HepG2 (cell line): ENCODE data around the gene PCDHGA2. TPM values are rescaled to one million over a fixed set of nuclear protein-coding genes. Genes with fewer than 3 reads are reported as not detected.
A peak's percentile ranks its signal among the peaks of the same experiment; 100 is the strongest.

Source experiments
- CHD4 ChIP-seq: fragments of 200-600 bp; sonication (generic); IDR thresholded peaks from 2 replicates; pipeline ENCODE4 v1.7.0; 2017; ENCODE audit warnings: mild to moderate bottlenecking, low read length, borderline replicate concordance
- EHMT2 ChIP-seq: fragments of 200-600 bp; sonication (generic); IDR thresholded peaks from 2 replicates; pipeline ENCODE4 v1.7.0; 2017; ENCODE audit warnings: antibody characterized with exemption, low read depth, low read length, borderline replicate concordance
- FOXP1 ChIP-seq, 2 experiments: fragments of 450-650 bp in 1 of 2; IDR thresholded peaks; 2 replicates each; pipeline ENCODE4 v1.6.1; 2017 to 2018; ENCODE audit warnings: antibody characterized with exemption in 1 of 2
- GFI1 ChIP-seq: sonication (generic); formaldehyde crosslinking; IDR thresholded peaks from 2 replicates; pipeline ENCODE4 v1.5.0; 2020; ENCODE audit warnings: missing genetic modification reagents, mild to moderate bottlenecking, borderline replicate concordance
- JUNB ChIP-seq: sonication (generic); formaldehyde crosslinking; IDR thresholded peaks from 2 replicates; pipeline ENCODE4 v1.8.0; 2022; ENCODE audit warnings: missing genetic modification reagents, mild to moderate bottlenecking, borderline replicate concordance
- KDM5B ChIP-seq: sonication (generic); formaldehyde crosslinking; IDR thresholded peaks from 2 replicates; pipeline ENCODE4 v1.4.0; 2020; ENCODE audit warnings: missing genetic modification reagents, mild to moderate bottlenecking, borderline replicate concordance
- KLF6 ChIP-seq: IDR thresholded peaks from 2 replicates; pipeline ENCODE4 v1.8.0; 2016; ENCODE audit warnings: missing biosample characterization, missing genetic modification reagents
- LCORL ChIP-seq, 2 experiments: fragments of 450-650 bp in 1 of 2; sonication (generic) in 1 of 2; formaldehyde crosslinking in 1 of 2; IDR thresholded peaks; 2 replicates each; pipeline versions ENCODE4 v1.5.0 to v1.6.1; 2017 to 2020; ENCODE audit warnings: antibody characterized with exemption in 1 of 2, missing genetic modification reagents in 1 of 2
- MAFK ChIP-seq, 2 experiments: IDR thresholded peaks in 1 of 2; conservative IDR thresholded peaks in 1 of 2; 2 replicates each; pipeline ENCODE4 v1.6.1; 2011; ENCODE audit warnings: improper control_type of control experiment in 2 of 2, low read length in 2 of 2
- MEIS2 ChIP-seq: sonication (generic); formaldehyde crosslinking; IDR thresholded peaks from 2 replicates; pipeline ENCODE4 v1.9.0; 2021; ENCODE audit warnings: mild to moderate bottlenecking, missing genetic modification reagents
- PBX2 ChIP-seq: IDR thresholded peaks from 2 replicates; pipeline ENCODE4 v1.6.1; 2016; ENCODE audit warnings: control low read depth
- RCOR2 ChIP-seq: IDR thresholded peaks from 2 replicates; pipeline ENCODE4 v1.6.1; 2016; ENCODE audit warnings: missing biosample characterization, missing genetic modification reagents
- REXO4 ChIP-seq: sonication (generic); formaldehyde crosslinking; IDR thresholded peaks from 2 replicates; pipeline ENCODE4 v1.8.0; 2022; ENCODE audit warnings: missing genetic modification reagents, mild to moderate bottlenecking, borderline replicate concordance
- RFX1 ChIP-seq: fragments of 450-650 bp; IDR thresholded peaks from 2 replicates; pipeline ENCODE4 v1.6.1; 2017
- RXRB ChIP-seq: IDR thresholded peaks from 2 replicates; pipeline ENCODE4 v1.6.1; 2016; ENCODE audit warnings: borderline replicate concordance, missing genetic modification reagents, missing compliant biosample characterization
- SRSF1 ChIP-seq: fragments of 200-400 bp; formaldehyde crosslinking; optimal IDR thresholded peaks from 2 replicates; pipeline ENCODE3; 2017; ENCODE audit warnings: mild to moderate bottlenecking, low read depth, low read length, moderate library complexity
- ZNF224 ChIP-seq: sonication (generic); formaldehyde crosslinking; IDR thresholded peaks from 2 replicates; pipeline ENCODE4 v1.5.0; 2020; ENCODE audit warnings: mild to moderate bottlenecking, missing genetic modification reagents
- ZNF292 ChIP-seq: sonication (generic); formaldehyde crosslinking; IDR thresholded peaks from 2 replicates; pipeline ENCODE4 v1.8.1; 2022; ENCODE audit warnings: mild to moderate bottlenecking, low read depth, missing genetic modification reagents, borderline replicate concordance
- ZNF296 ChIP-seq: sonication (generic); formaldehyde crosslinking; conservative IDR thresholded peaks from 2 replicates; pipeline ENCODE4 v1.5.0; 2020; ENCODE audit warnings: mild to moderate bottlenecking, missing genetic modification reagents
- ZNF30 ChIP-seq: sonication (generic); formaldehyde crosslinking; IDR thresholded peaks from 2 replicates; pipeline ENCODE4 v1.5.0; 2020; ENCODE audit warnings: mild to moderate bottlenecking, missing genetic modification reagents
- ZNF614 ChIP-seq: IDR thresholded peaks from 2 replicates; pipeline ENCODE4 v1.6.1; 2018; ENCODE audit warnings: missing biosample characterization, missing genetic modification reagents, inconsistent platforms, borderline replicate concordance
- ZNF670 ChIP-seq: sonication (generic); formaldehyde crosslinking; IDR thresholded peaks from 2 replicates; pipeline ENCODE4 v1.8.0; 2022; ENCODE audit warnings: mild to moderate bottlenecking, missing genetic modification reagents, borderline replicate concordance
- ZZZ3 ChIP-seq: sonication (generic); formaldehyde crosslinking; IDR thresholded peaks from 2 replicates; pipeline ENCODE4 v1.4.0; 2020; ENCODE audit warnings: missing genetic modification reagents, mild to moderate bottlenecking, borderline replicate concordance
- polyA plus RNA-seq, 8 experiments: library from polyadenylated mRNA; depleted of rRNA in 3 of 8; stranded (reverse) in 7 of 8; unstranded in 1 of 8; fragments of >200 nt; fragmentation: Illumina TruSeq in 4 of 8; extraction: Trizol in 4 of 8; gene quantifications; 2 replicates each; pipeline versions ENCODE4 v1.2.1 to v1.2.3, GENCODE V29; 2011 to 2016; ENCODE audit warnings: low read depth in 4 of 8, missing spikeins in 1 of 8, mixed read lengths in 1 of 8; ENCODE audit not compliant: insufficient read depth in 1 of 8
- total RNA-seq, 5 experiments: library from RNA; depleted of rRNA; stranded (reverse); fragments of >200 nt; fragmentation: Illumina TruSeq; extraction: Trizol; gene quantifications; 2 replicates each; pipeline ENCODE4 v1.2.3, GENCODE V29; 2016; ENCODE audit warnings: low read depth in 1 of 5
- TF ChIP-seq, protein P1 (sequence below): sonication (generic); formaldehyde crosslinking; IDR thresholded peaks from 2 replicates; pipeline ENCODE4 v1.4.0; 2020; ENCODE audit warnings: mild to moderate bottlenecking, missing genetic modification reagents, borderline replicate concordance
- TF ChIP-seq, protein P2 (sequence below): sonication (generic); formaldehyde crosslinking; IDR thresholded peaks from 2 replicates; pipeline ENCODE4 v1.8.0; 2022; ENCODE audit warnings: missing genetic modification reagents, mild to moderate bottlenecking, borderline replicate concordance

Gene PCDHGA2
- total and polyA plus RNA-seq, 2 of the 13 experiments (the other 11 are each of a cell fraction or from before 2014, with no cell fraction given): 0.04 to 0.11 TPM

GRCh38 chr5:141320225-141321169, 18.1 kb upstream of the PCDHGA2 start, which contains the start of gene TAF7 (continued):
- TF ChIP-seq SRSF1: no peak
- peak; percentile 97 for TF ChIP-seq PBX2 (CRISPR knock-in tag)
- TF ChIP-seq MEIS2 (CRISPR knock-in tag): peak; percentile 81
- peak; percentile 67; the same call in 1 of the 2 replicates for TF ChIP-seq RCOR2
- peak; percentile 75; the same call in 1 of the 2 replicates for TF ChIP-seq ZZZ3 (CRISPR knock-in tag)
- TF ChIP-seq RFX1: no peak
- TF ChIP-seq ZNF296 (CRISPR knock-in tag): no peak
- no peak; the same call in 1 of the 2 replicates for TF ChIP-seq GFI1 (CRISPR knock-in tag)
- TF ChIP-seq EHMT2: no peak; the same call in 1 of the 2 replicates
- TF ChIP-seq KDM5B: peak; percentile 87
- TF ChIP-seq KLF6: peak; percentile 83; the same call in 1 of the 2 replicates
- peak in 1 of 2 experiments; percentile 38; a peak in 2 of 4 replicates for TF ChIP-seq MAFK (conservative IDR thresholded peaks at IDR 0.05 in 1 of 2, IDR thresholded peaks at IDR 0.05 in 1 of 2; ENCODE audit: low read length in 2 of 2)
- TF ChIP-seq LCORL (IDR thresholded peaks at IDR 0.05): no peak
- TF ChIP-seq LCORL (CRISPR knock-in tag; IDR thresholded peaks at IDR 0.05): peak; percentile 62; the same call in 1 of the 2 replicates
- TF ChIP-seq ZNF224: peak; percentile 94
- TF ChIP-seq, protein P1, sequence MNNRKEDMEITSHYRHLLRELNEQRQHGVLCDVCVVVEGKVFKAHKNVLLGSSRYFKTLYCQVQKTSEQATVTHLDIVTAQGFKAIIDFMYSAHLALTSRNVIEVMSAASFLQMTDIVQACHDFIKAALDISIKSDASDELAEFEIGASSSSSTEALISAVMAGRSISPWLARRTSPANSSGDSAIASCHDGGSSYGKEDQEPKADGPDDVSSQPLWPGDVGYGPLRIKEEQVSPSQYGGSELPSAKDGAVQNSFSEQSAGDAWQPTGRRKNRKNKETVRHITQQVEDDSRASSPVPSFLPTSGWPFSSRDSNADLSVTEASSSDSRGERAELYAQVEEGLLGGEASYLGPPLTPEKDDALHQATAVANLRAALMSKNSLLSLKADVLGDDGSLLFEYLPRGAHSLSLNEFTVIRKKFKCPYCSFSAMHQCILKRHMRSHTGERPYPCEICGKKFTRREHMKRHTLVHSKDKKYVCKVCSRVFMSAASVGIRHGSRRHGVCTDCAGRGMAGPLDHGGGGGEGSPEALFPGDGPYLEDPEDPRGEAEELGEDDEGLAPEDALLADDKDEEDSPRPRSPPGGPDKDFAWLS (CRISPR knock-in tag): no peak
- no peak for TF ChIP-seq ZNF614 (CRISPR knock-in tag)
- no peak for TF ChIP-seq FOXP1 (IDR thresholded peaks at IDR 0.05)
- no peak for TF ChIP-seq FOXP1 (CRISPR knock-in tag; IDR thresholded peaks at IDR 0.05)
- TF ChIP-seq JUNB (CRISPR knock-in tag): no peak
- no peak for TF ChIP-seq ZNF292 (CRISPR knock-in tag)
- peak; percentile 72; the same call in 1 of the 2 replicates for TF ChIP-seq ZNF30
- TF ChIP-seq ZNF670 (CRISPR knock-in tag): 0 out of 2 replicates have a peak, but pooled peaks have one; percentile 48
- TF ChIP-seq RXRB (CRISPR knock-in tag): 0 out of 2 replicates have a peak, but pooled peaks have one; percentile 13
- no peak for TF ChIP-seq REXO4 (CRISPR knock-in tag)
- TF ChIP-seq, protein P2, sequence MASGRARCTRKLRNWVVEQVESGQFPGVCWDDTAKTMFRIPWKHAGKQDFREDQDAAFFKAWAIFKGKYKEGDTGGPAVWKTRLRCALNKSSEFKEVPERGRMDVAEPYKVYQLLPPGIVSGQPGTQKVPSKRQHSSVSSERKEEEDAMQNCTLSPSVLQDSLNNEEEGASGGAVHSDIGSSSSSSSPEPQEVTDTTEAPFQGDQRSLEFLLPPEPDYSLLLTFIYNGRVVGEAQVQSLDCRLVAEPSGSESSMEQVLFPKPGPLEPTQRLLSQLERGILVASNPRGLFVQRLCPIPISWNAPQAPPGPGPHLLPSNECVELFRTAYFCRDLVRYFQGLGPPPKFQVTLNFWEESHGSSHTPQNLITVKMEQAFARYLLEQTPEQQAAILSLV (CRISPR knock-in tag): peak; percentile 79; the same call in 1 of the 2 replicates
- TF ChIP-seq CHD4: no peak
